Jurkat, Clone E6-1 (cell line): ENCODE data around the gene WDR38.
A peak's percentile ranks its signal among the peaks of the same experiment; 100 is the strongest.

Source experiments
- DNase-seq: peaks from one replicate; pipeline ENCODE4 v3.0.0-alpha.2; 2011; ENCODE audit warnings: low read depth, low spot score
- H3K4me3 ChIP-seq: 2 replicates; pipeline ENCODE4 v1.5.1; 2011; ENCODE audit warnings: mild to moderate bottlenecking, low read length, control low read depth, moderate library complexity

The WDR38 gene

DNA sequence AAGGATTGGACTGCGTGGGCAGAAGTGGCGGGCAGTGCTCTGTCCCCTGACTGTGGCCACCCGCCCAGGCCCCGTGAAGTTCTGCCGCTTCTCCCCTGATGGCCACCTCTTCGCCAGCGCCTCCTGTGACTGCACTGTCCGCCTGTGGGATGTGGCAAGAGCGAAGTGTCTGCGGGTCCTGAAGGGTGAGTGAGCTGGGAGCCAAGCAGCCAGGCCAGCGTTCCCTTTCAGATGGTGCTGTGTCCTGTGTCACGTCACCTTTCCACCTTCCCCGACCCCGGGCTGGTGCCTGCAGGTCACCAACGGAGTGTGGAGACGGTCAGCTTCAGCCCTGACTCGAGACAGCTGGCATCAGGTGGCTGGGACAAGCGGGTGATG, 2.3 kb downstream of the WDR38 start:
- DNase-seq = no peak
- H3K4me3 ChIP-seq = no peak overlapping the region

DNA sequence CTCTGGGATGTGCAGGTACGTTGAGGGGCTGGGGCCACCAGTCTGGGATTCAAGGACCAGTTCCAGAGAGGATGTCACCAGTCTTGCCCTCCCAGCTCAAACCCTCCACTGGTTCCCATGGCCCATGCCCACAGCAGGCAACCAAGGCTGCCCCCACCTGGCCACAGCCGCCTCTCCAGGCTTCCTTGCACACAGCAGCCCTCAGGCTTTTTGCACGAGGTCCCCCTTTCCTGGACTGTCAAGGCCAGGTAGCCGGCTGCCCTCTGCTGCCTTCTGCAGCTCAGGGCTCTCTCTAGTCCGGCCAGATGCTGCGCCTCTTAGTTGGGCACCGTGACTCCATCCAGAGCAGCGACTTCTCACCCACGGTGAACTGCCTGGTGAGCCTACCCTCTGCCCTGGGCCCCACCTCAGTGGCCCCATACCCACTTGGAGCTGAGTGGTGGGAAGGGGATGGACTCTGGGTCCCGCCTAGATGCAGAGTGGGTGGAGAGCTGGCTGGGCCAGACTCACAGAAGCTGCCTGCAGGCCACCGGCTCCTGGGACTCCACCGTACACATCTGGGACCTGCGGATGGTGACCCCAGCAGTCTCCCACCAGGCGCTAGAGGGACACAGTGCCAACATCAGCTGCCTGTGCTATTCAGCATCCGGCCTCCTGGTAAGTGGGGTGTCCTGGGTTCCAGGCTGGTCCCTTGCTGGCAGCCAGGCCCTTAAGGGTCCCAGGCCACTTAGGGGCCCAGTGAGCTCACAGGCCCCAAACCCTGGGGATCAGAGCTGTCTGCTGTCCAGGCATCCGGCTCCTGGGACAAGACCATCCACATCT, 2.9 kb downstream of the WDR38 start:
- H3K4me3 ChIP-seq = no peak overlapping the region
- DNase-seq = no peak

GRCh38 chr9:124857533-124858162, 4.4 kb downstream of the WDR38 start:
- DNase-seq = no peak
- H3K4me3 ChIP-seq = no peak overlapping the region

GRCh38 chr9:124858330-124859046, 5.2 kb downstream of the WDR38 start:
- no peak for DNase-seq
- H3K4me3 ChIP-seq = no peak overlapping the region

- DNase-seq = no peak
- peak overlapping the region; percentile 81 for H3K4me3 ChIP-seq
Observed at GRCh38 chr9:124859803-124860581, 6.7 kb downstream of the WDR38 start.

GRCh38 chr9:124860582-124861341, 7.5 kb downstream of the WDR38 start:
- H3K4me3 ChIP-seq = peak overlapping the region; percentile 81
- DNase-seq = no peak

GRCh38 chr9:124861342-124862229, 8.3 kb downstream of the WDR38 start, which contains the start of the genes ARPC5L and RPL35:
Gene ARPC5L, plus strand, starts transcription at chr9:124862130. Its CDS starts 7,161 bp downstream, at chr9:124869291.
Gene RPL35, minus strand, starts transcription at chr9:124861957. Its CDS starts 45 bp downstream, at chr9:124861912.
- DNase-seq = peak; percentile 89
- H3K4me3 ChIP-seq = peak within 1 kb of the TSS; percentile 81

GRCh38 chr9:124863371-124863871, 10.2 kb downstream of the WDR38 start:
- no peak for DNase-seq
- no peak overlapping the region for H3K4me3 ChIP-seq

- DNase-seq = peak; percentile 82
- peak overlapping the region; percentile 75 for H3K4me3 ChIP-seq
Observed at GRCh38 chr9:124868511-124869465, 15.5 kb downstream of the WDR38 start.

DNA sequence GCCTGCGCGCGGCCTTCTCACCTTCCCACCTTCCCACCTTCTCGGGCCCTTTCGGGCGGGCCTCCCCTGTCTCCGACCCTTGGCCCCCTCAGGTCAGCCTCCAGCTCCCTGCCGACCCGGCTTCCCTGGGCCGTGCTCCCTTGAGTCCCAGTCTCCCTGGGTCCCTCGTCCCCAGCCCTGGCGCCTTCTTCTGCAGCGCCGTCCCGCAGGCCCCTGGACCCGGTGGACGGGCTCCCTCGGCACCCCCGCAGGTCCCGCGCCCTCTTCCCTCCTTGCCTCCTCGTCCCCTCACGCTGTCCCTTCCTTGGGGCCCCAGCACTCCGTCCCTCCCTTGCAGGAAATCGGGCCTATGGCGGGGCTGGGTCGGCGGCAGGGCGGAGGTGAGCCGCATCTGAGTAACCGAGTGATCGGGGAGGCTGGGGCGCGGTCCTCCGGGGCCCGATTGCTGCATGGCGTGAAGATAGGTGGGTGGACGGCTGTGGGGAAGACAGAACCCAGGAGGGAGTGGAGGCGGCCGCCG, 16.3 kb downstream of the WDR38 start:
- peak overlapping the region; percentile 75 for H3K4me3 ChIP-seq
- DNase-seq = no peak

DNA sequence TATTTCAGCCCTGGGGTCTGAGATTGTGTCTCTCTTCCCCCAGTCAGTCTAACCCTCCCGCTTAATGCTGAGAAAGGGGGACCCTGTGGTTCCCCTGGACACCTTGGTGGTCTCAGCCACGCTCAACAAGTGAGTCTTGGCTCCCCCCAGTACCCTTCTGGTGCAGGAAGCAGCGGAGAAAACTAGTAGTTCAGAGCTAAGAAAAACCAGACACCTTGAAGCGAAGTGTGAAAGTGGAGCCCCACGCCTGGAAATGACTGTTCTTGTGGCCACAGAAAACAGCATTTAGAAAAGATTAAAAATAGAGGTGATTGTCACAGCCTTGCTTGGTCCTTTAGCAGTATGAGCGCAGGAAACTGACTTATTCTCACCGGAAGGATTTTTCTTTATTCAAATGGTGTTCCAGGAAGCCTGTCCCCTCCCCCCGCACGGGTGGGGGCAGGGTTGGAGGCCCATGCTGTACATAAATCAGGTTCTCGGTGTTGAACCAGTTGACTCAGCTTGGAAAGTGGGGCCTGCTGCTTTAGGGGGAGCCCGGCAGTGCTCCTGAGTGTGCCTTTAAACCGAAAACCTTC, 16.8 kb downstream of the WDR38 start:
- peak overlapping the region; percentile 75 for H3K4me3 ChIP-seq
- DNase-seq = peak; percentile 47

- DNase-seq = no peak
- peak overlapping the region; percentile 75 for H3K4me3 ChIP-seq
Observed at GRCh38 chr9:124870723-124871122, 17.5 kb downstream of the WDR38 start.

- DNase-seq = no peak
- H3K4me3 ChIP-seq = no peak overlapping the region
Observed at GRCh38 chr9:124871156-124871561, 17.9 kb downstream of the WDR38 start.

DNA sequence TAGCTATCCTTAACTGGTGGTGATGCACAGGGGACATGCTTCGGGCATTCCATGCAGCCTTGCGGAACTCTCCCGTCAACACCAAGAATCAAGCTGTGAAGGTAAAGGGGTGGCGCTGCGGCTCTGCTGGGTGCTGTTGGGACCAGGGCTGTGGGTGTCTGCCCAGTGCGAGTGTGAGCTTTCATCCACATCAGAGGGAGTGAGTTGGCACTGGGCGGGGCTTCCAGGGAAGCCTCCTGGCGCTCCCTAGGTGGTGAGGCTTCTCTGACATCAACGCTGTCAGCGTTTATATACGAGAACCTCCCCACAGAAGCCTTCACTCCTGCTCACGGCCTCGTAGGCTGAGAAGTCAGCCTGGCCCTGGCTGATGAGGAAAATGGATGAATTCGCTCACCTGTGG, 20.4 kb downstream of the WDR38 start:
- no peak for DNase-seq
- H3K4me3 ChIP-seq = no peak overlapping the region

GRCh38 chr9:124875501-124875900, 22.2 kb downstream of the WDR38 start:
- no peak overlapping the region for H3K4me3 ChIP-seq
- no peak for DNase-seq
